GM12892 (cell line): ENCODE data around the gene TNFAIP3.

Experiments
- POLR2A ChIP-seq: IDR thresholded peaks from 2 replicates; pipeline ENCODE4 v1.6.1; 2011; ENCODE audit warnings: low read depth, low read length, control low read depth
- POLR2AphosphoS5 ChIP-seq: IDR thresholded peaks from 2 replicates; pipeline ENCODE4 v1.6.1; 2011; ENCODE audit warnings: low read depth, low read length, control low read depth
- TAF1 ChIP-seq: IDR thresholded peaks from 2 replicates; pipeline ENCODE4 v1.6.1; 2011; ENCODE audit warnings: low read depth, mild to moderate bottlenecking, control low read depth, low read length, borderline replicate concordance

DNA sequence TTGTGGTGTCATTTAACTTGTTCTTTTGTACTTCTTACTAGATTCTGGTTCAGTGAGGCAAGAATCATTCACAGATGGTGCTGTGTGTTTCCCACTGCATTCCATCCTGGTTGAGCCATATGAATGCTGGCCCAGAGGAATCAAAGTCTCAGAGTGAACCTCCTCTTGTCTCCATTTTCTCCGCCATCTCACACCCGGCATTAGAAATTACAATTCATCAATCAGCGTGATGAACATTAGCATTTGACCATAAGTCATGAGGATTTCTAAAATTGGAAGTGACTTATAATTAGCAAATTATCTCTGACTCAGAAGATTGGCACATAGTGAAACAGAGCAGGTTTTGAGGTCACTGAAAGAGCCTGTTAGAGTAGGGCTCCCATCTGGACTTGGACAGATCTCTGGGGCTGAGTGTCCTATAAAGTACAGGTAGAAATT is 25.2 kb downstream of the TNFAIP3 start:
- TF ChIP-seq TAF1 (no peak), POLR2A (no peak), POLR2AphosphoS5 (no peak)
